Ishikawa (cell line): ENCODE data around the gene IGF1R.

Source experiments
- CEBPB ChIP-seq: IDR thresholded peaks from 2 replicates; pipeline ENCODE4 v1.6.1; 2012
- CREB1 ChIP-seq: IDR thresholded peaks from 2 replicates; pipeline ENCODE4 v1.6.1; 2012; ENCODE audit warnings: low read depth
- EGR1 ChIP-seq: IDR thresholded peaks from 2 replicates; pipeline ENCODE4 v1.6.1; 2012
- EP300 ChIP-seq: IDR thresholded peaks from 2 replicates; pipeline ENCODE4 v1.6.1; 2012; ENCODE audit warnings: borderline replicate concordance
- FOXM1 ChIP-seq: IDR thresholded peaks from 2 replicates; pipeline ENCODE4 v1.6.1; 2012; ENCODE audit warnings: low read depth, borderline replicate concordance
- MAX ChIP-seq: IDR thresholded peaks from 2 replicates; pipeline ENCODE4 v1.6.1; 2012
- NFIC ChIP-seq: IDR thresholded peaks from 2 replicates; pipeline ENCODE4 v1.6.1; 2012
- RAD21 ChIP-seq: IDR thresholded peaks from 2 replicates; pipeline ENCODE4 v1.6.1; 2012; ENCODE audit warnings: low read depth
- REST ChIP-seq: IDR thresholded peaks from 2 replicates; pipeline ENCODE4 v1.6.1; 2012; ENCODE audit warnings: low read depth, mild to moderate bottlenecking
- TAF1 ChIP-seq: IDR thresholded peaks from 2 replicates; pipeline ENCODE4 v1.6.1; 2012; ENCODE audit warnings: low read depth, mild to moderate bottlenecking
- TCF12 ChIP-seq: IDR thresholded peaks from 2 replicates; pipeline ENCODE4 v1.6.1; 2012; ENCODE audit warnings: low read depth
- TEAD4 ChIP-seq: IDR thresholded peaks from 2 replicates; pipeline ENCODE4 v1.6.1; 2012
- USF1 ChIP-seq: IDR thresholded peaks from 2 replicates; pipeline ENCODE4 v1.6.1; 2012
- YY1 ChIP-seq: IDR thresholded peaks from 2 replicates; pipeline ENCODE4 v1.6.1; 2012; ENCODE audit warnings: low read depth
- ZBTB7A ChIP-seq: IDR thresholded peaks from 2 replicates; pipeline ENCODE4 v1.6.1; 2012; ENCODE audit warnings: low read depth

Gene IGF1R

GRCh38 chr15:98967096-98967495 is 318.8 kb downstream of the IGF1R start:
- TF ChIP-seq RAD21 = no peak
- TF ChIP-seq FOXM1 = no peak
- no peak for TF ChIP-seq REST
- TF ChIP-seq MAX = no peak
- TF ChIP-seq CREB1 = no peak
- no peak for TF ChIP-seq TCF12
- TF ChIP-seq TEAD4 = no peak
- no peak for TF ChIP-seq TAF1
- TF ChIP-seq CEBPB = no peak
- no peak for TF ChIP-seq NFIC
- no peak for TF ChIP-seq EGR1
- no peak for TF ChIP-seq YY1
- no peak for TF ChIP-seq ZBTB7A

GRCh38 chr15:98967916-98968315 is 319.6 kb downstream of the IGF1R start:
- TF ChIP-seq RAD21 (no peak), TCF12 (no peak), REST (no peak)

GRCh38 chr15:98968576-98968975 is 320.2 kb downstream of the IGF1R start:
- TF ChIP-seq FOXM1 = no peak
- TF ChIP-seq YY1 = no peak
- no peak for TF ChIP-seq CEBPB
- TF ChIP-seq ZBTB7A = no peak
- TF ChIP-seq EP300 = no peak
- no peak for TF ChIP-seq TAF1
- TF ChIP-seq NFIC = no peak

- no peak for TF ChIP-seq USF1
- no peak for TF ChIP-seq CREB1
- TF ChIP-seq REST = no peak
- no peak for TF ChIP-seq FOXM1
- no peak for TF ChIP-seq RAD21
- no peak for TF ChIP-seq MAX
Measured at GRCh38 chr15:98969126-98969735, 320.9 kb downstream of the IGF1R start.

GRCh38 chr15:98970799-98971198 is 322.5 kb downstream of the IGF1R start:
- TF ChIP-seq TCF12 (no peak), MAX (no peak), TEAD4 (no peak), USF1 (no peak), RAD21 (no peak), EP300 (no peak), REST (no peak), NFIC (no peak), EGR1 (no peak), ZBTB7A (no peak), CEBPB (no peak), CREB1 (no peak), TAF1 (no peak), FOXM1 (no peak)
